GM21367 (cell line): ENCODE measurements around the gene CPED1.

ENCODE experiments used
- ATAC-seq: cut with Tn5 transposase; IDR thresholded peaks from one replicate; pipeline ENCODE4 v1.9.1; 2021; ENCODE audit not compliant: unreplicated experiment

CPED1 gene

DNA sequence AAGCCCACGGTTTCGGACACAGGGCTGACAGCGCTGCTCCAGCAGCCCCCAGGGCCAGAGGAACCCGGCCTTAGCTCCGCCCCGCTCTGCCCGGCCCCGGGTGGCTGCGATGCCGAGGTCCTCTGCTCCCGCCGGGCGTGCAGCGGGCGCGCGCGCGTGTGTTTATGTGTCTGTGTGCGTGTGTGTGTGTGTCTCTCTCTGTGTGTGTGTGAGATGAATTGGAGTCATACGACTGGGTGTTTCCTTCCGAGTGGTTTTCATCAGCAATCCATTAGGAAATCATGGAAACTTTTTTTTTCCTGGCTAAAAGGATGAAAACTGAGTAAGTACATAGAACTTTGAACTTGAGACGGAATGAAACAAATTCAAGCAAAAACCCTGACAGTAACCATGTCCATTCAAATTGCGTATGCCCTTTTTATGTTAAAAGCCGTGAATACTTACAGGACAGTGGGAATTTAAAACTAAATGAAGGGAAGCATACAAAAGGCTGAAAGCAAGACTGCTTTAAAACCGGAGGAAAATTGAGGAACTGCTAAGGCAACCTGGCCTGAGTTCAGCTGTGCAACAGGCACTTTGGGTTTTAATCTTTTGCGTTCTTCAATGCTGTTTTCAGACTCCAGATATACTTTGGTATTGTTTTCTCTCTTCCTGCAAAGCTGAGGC, at the start of gene CPED1:
Gene CPED1 (plus strand): TSS at position 121 of the 666 bp plus-strand sequence. CDS start 911 bp downstream, outside the sequence.
- ATAC-seq, result peak; percentile 52

GRCh38 chr7:120939345-120939744, 49.2 kb upstream of the CPED1 start:
- no peak for ATAC-seq

DNA sequence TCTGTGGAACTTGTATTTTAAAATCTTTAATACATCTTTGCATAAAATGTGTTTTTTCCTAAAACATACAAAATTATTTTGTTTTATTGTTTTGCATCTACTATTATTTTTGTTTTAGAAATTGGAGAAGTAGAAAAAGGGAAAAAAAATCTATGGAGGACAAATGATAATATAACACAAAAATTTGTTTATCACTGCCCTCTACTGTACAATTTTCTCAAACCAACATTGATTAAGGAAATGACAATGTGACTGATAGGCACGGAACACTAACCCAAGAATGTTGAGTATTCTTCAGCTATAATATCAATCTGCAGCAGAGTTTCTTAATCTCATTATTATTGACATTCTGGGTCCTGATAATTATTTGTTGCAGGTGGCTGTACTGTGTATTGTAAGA, 47.4 kb upstream of the CPED1 start:
- no peak for ATAC-seq

- ATAC-seq, result no peak
Measured at GRCh38 chr7:120941856-120942255, 46.7 kb upstream of the CPED1 start.

DNA sequence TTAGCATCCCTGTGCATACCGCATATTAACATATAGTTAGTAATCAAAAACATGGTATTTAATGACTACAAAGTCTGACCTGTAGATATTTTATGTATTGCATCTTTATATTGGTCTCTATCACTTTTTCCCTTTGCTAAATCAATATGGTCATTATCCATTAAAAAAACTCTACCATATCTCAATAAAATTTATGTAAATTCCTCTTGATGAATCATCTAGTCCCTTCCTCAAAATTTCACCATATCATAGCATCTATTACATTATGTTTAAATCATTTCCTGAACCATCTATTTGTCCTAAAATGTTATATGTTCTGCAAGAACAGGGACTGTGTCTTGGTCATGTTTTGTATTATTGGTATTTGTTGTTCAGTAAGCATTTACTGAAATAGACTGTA, 45.6 kb upstream of the CPED1 start:
- ATAC-seq, result no peak

DNA sequence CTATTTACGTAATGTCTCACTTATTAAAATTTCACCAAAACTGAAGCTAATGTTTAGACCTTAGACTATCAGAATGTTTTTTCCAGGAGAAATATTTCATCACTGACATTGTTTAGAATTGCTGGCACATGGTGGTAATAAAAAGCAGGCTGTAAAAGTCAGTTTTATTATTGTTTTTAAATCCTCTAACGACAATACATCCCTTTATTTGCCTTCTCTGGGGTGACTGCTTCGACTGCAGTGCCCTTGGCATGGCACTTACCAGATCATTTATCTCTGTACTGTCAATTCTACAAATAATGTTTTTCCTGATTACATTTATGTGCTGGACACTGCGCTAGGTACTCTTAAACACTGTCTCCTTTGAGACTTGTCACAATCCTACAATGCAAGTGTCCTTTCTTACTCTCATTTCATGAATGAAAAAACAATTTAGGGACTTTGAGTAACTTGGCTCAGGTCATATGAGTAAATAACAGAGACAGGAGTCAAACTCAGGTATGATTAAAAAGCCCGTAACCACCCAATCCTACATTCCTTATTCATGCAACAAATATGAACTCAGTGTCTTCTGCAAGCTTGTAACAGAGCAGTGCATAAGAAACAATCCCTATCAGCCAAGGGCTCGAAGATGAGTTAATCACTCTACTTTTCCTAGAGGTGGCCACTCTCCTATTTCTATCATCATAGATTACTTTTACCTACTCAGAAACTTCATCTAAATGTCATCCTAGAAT, 43.5 kb upstream of the CPED1 start:
- no peak for ATAC-seq

DNA sequence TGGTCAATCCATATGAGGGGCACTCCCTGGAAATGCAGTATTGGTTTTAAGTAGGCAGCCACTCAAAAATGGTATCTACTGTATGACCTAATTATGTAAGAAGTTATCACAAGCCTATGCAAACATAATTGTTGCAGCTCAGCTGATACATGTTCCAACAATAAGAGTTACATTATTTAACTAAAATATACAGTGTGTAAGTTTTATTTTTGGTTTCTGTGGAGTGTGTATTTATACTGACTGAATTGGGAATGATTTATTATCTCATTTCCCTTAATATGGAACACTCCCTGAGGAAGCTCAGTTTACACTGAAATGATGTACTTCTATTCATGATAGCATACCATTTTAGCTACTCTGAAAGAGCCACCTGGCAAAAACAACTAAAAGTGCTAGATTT, 40.5 kb upstream of the CPED1 start:
- ATAC-seq, result no peak

- ATAC-seq, result no peak
Measured at GRCh38 chr7:120949393-120949911, 39.1 kb upstream of the CPED1 start.

DNA sequence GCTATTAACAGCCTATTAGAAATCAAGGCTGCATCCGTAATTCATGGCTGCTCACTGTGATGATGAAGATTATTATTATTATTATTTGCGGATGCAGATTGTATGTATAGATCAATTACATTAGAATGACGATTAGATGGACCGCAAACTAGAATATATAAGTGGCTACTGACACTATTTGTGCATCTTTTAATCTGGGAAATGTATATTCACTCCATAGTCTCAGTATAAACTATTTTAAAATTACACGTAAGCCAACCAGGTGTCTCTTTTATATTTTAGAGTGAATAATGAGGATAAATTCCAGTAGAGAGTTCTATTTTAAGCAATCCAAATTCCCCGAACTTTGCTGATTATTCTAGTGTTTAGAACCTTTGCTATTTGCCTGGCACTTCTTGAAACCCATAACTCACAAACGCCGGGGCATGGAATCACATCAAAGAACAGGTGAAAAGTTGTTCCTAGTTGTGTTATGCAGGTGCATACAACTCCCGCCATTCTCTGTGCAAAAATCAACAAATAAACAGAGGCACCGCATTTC, 38.4 kb upstream of the CPED1 start:
- no peak for ATAC-seq

- ATAC-seq, result peak; percentile 96
Measured at GRCh38 chr7:120950539-120951308, 37.8 kb upstream of the CPED1 start, which contains the start of gene ING3. Gene ING3 (plus strand): TSS chr7:120950777. CDS start chr7:120950897, 120 bp downstream.

DNA sequence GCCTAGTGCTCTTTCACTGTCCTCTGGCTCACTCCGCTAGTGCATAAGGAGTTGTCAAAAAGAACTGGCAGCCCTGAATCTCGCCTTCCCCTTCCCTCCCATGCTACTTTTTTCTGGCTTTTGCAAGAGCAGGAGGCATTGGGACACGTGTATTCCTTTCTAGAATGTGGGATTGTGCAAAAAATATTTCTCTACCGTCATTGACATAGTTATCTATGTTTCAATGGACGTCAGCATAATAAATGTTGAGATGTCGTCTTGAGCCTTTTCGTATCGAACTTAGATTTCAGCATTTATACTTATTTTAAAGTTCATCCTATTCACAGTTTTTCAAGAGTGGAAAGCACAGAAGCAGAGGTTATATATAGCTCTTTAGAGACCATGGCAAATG, 37.2 kb upstream of the CPED1 start:
- ATAC-seq, result no peak

DNA sequence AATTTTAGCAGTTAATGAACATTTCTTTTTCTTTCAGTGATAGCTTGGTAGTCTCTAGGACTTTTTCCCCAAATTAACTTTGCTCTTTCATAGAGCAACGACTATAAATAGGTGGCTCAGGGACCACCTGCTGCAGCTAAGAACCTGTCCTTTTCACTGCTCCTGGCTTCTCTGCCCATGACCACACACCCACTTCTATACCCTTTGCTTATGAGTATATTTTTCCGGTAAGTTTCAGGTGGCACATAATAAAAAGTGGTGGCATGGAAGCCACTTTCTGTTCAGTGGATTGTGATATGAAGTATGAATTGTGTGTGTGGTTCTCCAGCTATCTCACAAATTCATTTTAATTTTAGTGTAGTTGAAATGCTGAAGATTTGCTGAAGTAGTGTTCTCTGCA, 36.7 kb upstream of the CPED1 start:
- no peak for ATAC-seq

GRCh38 chr7:120955577-120956149, 32.8 kb upstream of the CPED1 start:
- no peak for ATAC-seq

DNA sequence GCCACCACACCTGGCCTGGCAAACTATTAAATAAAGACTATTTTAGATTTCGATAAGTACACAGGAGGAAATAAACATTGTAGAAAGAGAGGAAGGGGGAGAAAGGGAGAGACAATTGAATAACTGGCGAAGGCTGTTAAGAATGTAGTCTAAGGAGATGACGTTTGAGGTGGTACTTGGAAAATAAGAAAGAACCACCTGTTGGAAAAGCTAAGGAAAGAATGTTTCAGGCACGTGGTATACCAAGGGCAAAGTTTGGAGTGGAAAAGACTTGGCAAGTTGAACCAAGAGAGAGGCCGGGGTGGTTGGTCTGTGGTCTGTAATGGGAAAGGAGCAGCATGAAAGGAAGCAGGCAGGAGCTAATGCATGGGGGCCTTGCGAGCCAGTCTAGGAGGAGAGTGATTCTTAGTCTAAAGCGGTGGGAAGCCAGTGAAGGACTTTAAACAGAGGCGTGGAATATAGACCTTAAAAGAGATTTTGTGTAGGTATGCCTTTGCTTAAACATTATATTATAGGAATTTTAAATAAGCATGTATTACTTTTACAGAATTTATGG, 28.5 kb upstream of the CPED1 start:
- no peak for ATAC-seq

DNA sequence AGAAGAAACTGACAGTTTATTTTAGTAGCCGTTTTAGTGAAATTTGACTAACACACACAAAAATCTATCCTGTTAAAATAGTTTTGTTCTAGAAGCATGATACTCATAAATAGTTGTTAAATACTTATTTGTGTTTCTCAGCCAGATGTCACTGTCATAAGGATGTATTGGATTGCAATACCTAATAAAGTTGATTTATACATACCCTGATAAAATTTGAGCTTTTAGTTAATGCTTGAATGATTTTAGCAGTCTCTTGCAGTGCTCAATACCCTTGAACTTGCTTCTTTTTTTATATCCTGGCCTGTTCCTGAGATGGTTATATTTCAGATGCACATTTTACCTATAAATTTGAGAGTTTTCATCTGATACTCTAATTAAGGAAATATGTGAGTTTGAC, 27.8 kb upstream of the CPED1 start:
- no peak for ATAC-seq

- ATAC-seq, result no peak
Measured at GRCh38 chr7:120961638-120962173, 26.8 kb upstream of the CPED1 start.

- ATAC-seq, result no peak
Measured at GRCh38 chr7:120964088-120964487, 24.4 kb upstream of the CPED1 start.

GRCh38 chr7:120966961-120967360, 21.6 kb upstream of the CPED1 start:
- no peak for ATAC-seq

- ATAC-seq, result no peak
Measured at GRCh38 chr7:120973849-120974248, 14.7 kb upstream of the CPED1 start.

DNA sequence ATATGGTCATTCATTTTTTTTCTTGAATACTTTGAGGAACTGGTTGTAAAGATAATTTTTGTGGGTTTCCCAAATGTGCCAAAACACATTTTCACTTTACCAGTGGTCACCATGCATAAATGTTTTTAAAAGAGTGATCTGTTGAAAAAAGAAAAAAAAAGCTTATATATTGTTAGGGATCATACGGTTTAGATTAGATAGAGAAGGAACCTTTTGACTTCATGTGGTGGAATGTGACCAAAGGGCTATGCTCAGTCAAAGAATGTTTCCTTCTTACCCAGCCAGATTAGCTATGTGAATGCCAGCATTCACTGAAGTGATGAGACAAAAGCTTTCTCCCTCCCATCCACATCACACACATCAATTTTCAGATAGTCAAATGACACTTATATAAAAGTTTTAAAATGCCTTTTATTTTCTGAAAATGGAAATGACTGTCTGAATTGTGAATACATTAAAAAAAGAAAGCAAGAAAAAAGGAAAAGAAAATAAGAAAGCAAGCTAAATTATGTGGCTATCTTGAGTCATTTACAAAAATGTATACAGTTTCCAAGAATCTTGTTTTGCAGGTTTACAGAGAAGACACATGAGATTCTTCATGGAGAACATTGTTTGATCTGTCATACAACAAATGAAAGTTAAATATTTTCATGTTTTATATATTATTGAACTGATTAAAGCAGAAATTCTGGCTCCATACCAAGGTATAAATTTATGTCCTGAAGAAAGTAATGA, 8.6 kb upstream of the CPED1 start:
- ATAC-seq, result no peak
